Measurements from ENCODE around the gene KLK4. TPM values are rescaled to one million over a fixed set of nuclear protein-coding genes. Genes with fewer than 3 reads are reported as not detected.

The KLK4 gene
- total and polyA plus RNA-seq, 8 donors, result not detected

DNA sequence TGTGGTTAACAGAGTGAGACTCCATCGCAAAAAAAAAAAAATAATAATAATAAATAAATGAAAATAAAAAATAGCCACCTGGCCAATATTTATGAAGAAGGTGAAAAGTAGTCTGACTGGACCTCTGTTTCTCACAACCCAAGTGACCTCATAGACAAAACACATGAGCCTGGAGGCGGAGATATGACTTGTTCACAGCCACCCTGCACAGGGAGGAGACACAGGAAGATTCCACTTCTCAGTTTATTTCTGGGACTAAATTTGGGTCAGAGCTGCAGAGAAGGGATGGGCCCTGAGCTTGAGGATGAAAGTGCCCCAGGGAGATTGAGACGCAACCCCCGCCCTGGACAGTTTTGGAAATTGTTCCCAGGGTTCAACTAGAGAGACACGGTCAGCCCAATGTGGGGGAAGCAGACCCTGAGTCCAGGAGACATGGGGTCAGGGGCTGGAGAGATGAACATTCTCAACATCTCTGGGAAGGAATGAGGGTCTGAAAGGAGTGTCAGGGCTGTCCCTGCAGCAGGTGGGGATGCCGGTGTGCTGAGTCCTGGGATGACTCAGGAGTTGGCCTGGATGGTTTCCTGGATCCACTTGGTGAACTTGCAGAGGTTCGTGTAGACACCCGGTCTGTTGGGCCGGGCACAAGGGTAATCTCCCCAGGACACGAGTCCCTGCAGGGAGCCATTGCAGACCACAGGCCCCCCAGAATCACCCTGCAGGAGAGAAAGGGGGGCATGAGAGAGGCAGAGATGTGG lies 32.1 kb upstream of the KLK4 start:
- Histone ChIP-seq H3K27ac (no peak overlapping the region), H3K4me1 (no peaks in the 10 kb centered on the region), H3K27me3 (peaks cover 0 to 16% (median 0%) of the 10 kb centered on the region in 3 donors), H3K4me3 (no peak overlapping the region), H3K9me3 (peaks cover 0 to 13% (median 8%) of the 10 kb centered on the region in 4 donors), H3K36me3 (no peaks in the 10 kb centered on the region)
- intact Hi-C loops (cut with DNase I; ENCODE audit: low total_unique reads), result no loop called here
- 78 to 84% (median 80%) methylated on average over 10 of the region's 10 CpGs for WGBS, 5 donors
- no peak for DNase-seq
- TF ChIP-seq POLR2AphosphoS5 (IDR thresholded peaks at IDR 0.05) (no peak), POLR2A (IDR thresholded peaks at IDR 0.05) (no peak), CTCF (IDR thresholded peaks at IDR 0.05) (no peak), EP300 (IDR thresholded peaks at IDR 0.05) (no peak)

DNA sequence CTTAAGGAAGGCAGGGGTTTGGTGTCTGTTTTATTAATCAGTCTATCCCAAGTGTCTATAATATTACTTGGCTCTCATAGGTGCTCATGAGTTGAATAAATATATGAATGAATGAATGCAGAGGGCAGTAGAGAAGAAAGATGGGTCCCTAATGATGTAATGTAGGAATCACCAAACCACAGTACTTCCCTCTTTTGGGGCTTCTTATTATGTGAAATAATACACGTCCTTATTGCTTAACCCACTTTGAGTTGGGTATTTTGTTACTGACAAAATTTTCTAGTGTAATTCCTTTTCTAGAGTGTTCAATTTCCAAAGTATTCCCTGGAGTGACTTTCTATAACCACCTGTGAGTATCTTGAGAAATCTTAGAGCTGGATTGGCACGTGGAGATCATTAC lies 28.4 kb upstream of the KLK4 start:
- Histone ChIP-seq H3K27ac (no peak overlapping the region), H3K36me3 (no peaks in the 10 kb centered on the region), H3K27me3 (peaks cover 0 to 19% (median 0%) of the 10 kb centered on the region in 3 donors), H3K4me1 (no peaks in the 10 kb centered on the region), H3K4me3 (no peak overlapping the region), H3K9me3 (peaks cover 0 to 13% (median 8%) of the 10 kb centered on the region in 4 donors)
- no peak for DNase-seq
- intact Hi-C loops (cut with DNase I; ENCODE audit: low total_unique reads), result no loop called here
- WGBS, 5 donors, result 72 to 81% (median 77%) methylated on average over 2 of the region's 2 CpGs
- TF ChIP-seq EP300 (IDR thresholded peaks at IDR 0.05) (no peak), POLR2AphosphoS5 (IDR thresholded peaks at IDR 0.05) (no peak), CTCF (IDR thresholded peaks at IDR 0.05) (no peak), POLR2A (IDR thresholded peaks at IDR 0.05) (no peak)

- intact Hi-C loops (cut with DNase I; ENCODE audit: low total_unique reads), result no loop called here
- Histone ChIP-seq H3K27ac (no peak overlapping the region), H3K4me3 (no peak overlapping the region), H3K9me3 (no peaks in the 10 kb centered on the region), H3K36me3 (no peaks in the 10 kb centered on the region), H3K27me3 (peaks cover 0 to 58% (median 10%) of the 10 kb centered on the region in 3 donors), H3K4me1 (no peaks in the 10 kb centered on the region)
- no peak for DNase-seq
- WGBS, 5 donors, result 68 to 76% (median 73%) methylated on average over 8 of the region's 8 CpGs
- TF ChIP-seq POLR2A (IDR thresholded peaks at IDR 0.05) (no peak), POLR2AphosphoS5 (IDR thresholded peaks at IDR 0.05) (no peak), EP300 (IDR thresholded peaks at IDR 0.05) (no peak), CTCF (IDR thresholded peaks at IDR 0.05) (no peak)
Measured at GRCh38 chr19:50933640-50934039, 22.4 kb upstream of the KLK4 start.

GRCh38 chr19:50932690-50933083 lies 21.5 kb upstream of the KLK4 start:
- DNase-seq, result no peak
- no peaks in the 10 kb centered on the region for H3K4me1 ChIP-seq
- H3K27ac ChIP-seq, result no peak overlapping the region
- no peak overlapping the region for H3K4me3 ChIP-seq
- 50 to 64% (median 63%) methylated on average over 4 of the region's 4 CpGs for WGBS, 5 donors
- H3K9me3 ChIP-seq, result no peaks in the 10 kb centered on the region
- H3K27me3 ChIP-seq, result peaks cover 0 to 62% (median 10%) of the 10 kb centered on the region in 3 donors
- intact Hi-C loops (cut with DNase I; ENCODE audit: low total_unique reads), result no loop called here
- H3K36me3 ChIP-seq, result no peaks in the 10 kb centered on the region
- no peak for TF ChIP-seq EP300 (IDR thresholded peaks at IDR 0.05)
- TF ChIP-seq CTCF (IDR thresholded peaks at IDR 0.05), result no peak
